HG03097 (cell line): Measurements from ENCODE around the gene RPN2.
"Not testable (repeated sequence)": the region's sequence is repeated elsewhere in the genome, so short reads cannot be mapped to it uniquely, and the experiment has no call there.

Experiments
- ATAC-seq: cut with Tn5 transposase; IDR thresholded peaks from one replicate; pipeline ENCODE4 v1.9.1; 2021; ENCODE audit not compliant: unreplicated experiment, low FRiP score

The RPN2 gene

GRCh38 chr20:37178839-37179682, at the start of gene RPN2, which contains the start of gene MROH8:
TSS of gene RPN2 (plus strand) at chr20:37179330. CDS start at chr20:37179357, 27 bp downstream.
TSS of gene MROH8 (minus strand) at chr20:37179548.
- peak; percentile 83 for ATAC-seq

- no peak for ATAC-seq
Measured at GRCh38 chr20:37131486-37131885, 47.6 kb upstream of the RPN2 start.

GRCh38 chr20:37133952-37134351, 45.2 kb upstream of the RPN2 start:
- ATAC-seq: no peak

GRCh38 chr20:37137547-37137946, 41.6 kb upstream of the RPN2 start:
- ATAC-seq: no peak

- ATAC-seq: no peak
Measured at GRCh38 chr20:37142708-37143107, 36.4 kb upstream of the RPN2 start.

GRCh38 chr20:37144856-37145404, 34.2 kb upstream of the RPN2 start:
- ATAC-seq: no peak

GRCh38 chr20:37147250-37147649, 31.9 kb upstream of the RPN2 start:
- no peak for ATAC-seq

GRCh38 chr20:37150864-37151263, 28.3 kb upstream of the RPN2 start:
- ATAC-seq: not testable (repeated sequence)

GRCh38 chr20:37151529-37151928, 27.6 kb upstream of the RPN2 start:
- ATAC-seq: no peak

GRCh38 chr20:37152284-37152683, 26.8 kb upstream of the RPN2 start:
- ATAC-seq: no peak

- ATAC-seq: no peak
Measured at GRCh38 chr20:37154684-37155298, 24.3 kb upstream of the RPN2 start.

GRCh38 chr20:37155987-37156386, 23.1 kb upstream of the RPN2 start:
- no peak for ATAC-seq

- no peak for ATAC-seq
Measured at GRCh38 chr20:37158248-37158647, 20.9 kb upstream of the RPN2 start.

GRCh38 chr20:37160683-37161082, 18.4 kb upstream of the RPN2 start:
- ATAC-seq: no peak

GRCh38 chr20:37161830-37162549, 17.1 kb upstream of the RPN2 start:
- no peak for ATAC-seq

GRCh38 chr20:37162646-37163045, 16.5 kb upstream of the RPN2 start:
- no peak for ATAC-seq

GRCh38 chr20:37163832-37164554, 15.1 kb upstream of the RPN2 start:
- ATAC-seq: no peak

- no peak for ATAC-seq
Measured at GRCh38 chr20:37165031-37165430, 14.1 kb upstream of the RPN2 start.

- no peak for ATAC-seq
Measured at GRCh38 chr20:37166867-37167266, 12.3 kb upstream of the RPN2 start.

- ATAC-seq: no peak
Measured at GRCh38 chr20:37172836-37173235, 6.3 kb upstream of the RPN2 start.
